Neural progenitor cell (in vitro differentiated cells): ENCODE results near the gene TTYH3. TPM values are rescaled to one million over a fixed set of nuclear protein-coding genes. Genes with fewer than 3 reads are reported as not detected.
"Not testable (repeated sequence)": the region's sequence is repeated elsewhere in the genome, so short reads cannot be mapped to it uniquely, and the experiment has no call there.

Experiments
- DNase-seq: peaks from one replicate; pipeline ENCODE4 v3.0.0-alpha.2; 2016; ENCODE audit warnings: low spot score
- H2AFZ ChIP-seq: fragments of 200-600 bp; sonication (generic); replicated peaks from 2 replicates; pipeline ENCODE4 v1.6.1; 2016; ENCODE audit warnings: antibody characterized with exemption
- H3F3A ChIP-seq: fragments of 200-600 bp; sonication (generic); 2 replicates; pipeline ENCODE4 v1.6.1; 2016; ENCODE audit warnings: antibody characterized with exemption, low read depth
- H3K27ac ChIP-seq: fragments of 200-600 bp; sonication (generic); 2 replicates; pipeline ENCODE4 v1.5.1; 2016; ENCODE audit warnings: mild to moderate bottlenecking
- H3K27me3 ChIP-seq: fragments of 200-600 bp; sonication (generic); 2 replicates; pipeline ENCODE4 v1.6.1; 2016; ENCODE audit warnings: mild to moderate bottlenecking, moderate library complexity
- H3K36me3 ChIP-seq: fragments of 200-600 bp; sonication (generic); 2 replicates; pipeline ENCODE4 v1.5.1; 2016
- H3K4me1 ChIP-seq: fragments of 200-600 bp; sonication (generic); 2 replicates; pipeline ENCODE4 v1.6.1; 2016; ENCODE audit warnings: mixed run types
- H3K4me2 ChIP-seq: fragments of 200-600 bp; sonication (generic); 2 replicates; pipeline ENCODE4 v1.6.1; 2016
- H3K4me3 ChIP-seq: fragments of 200-600 bp; sonication (generic); 2 replicates; pipeline ENCODE4 v1.5.1; 2016
- H3K79me2 ChIP-seq: fragments of 200-600 bp; sonication (generic); 2 replicates; pipeline ENCODE4 v1.6.1; 2016; ENCODE audit warnings: low read depth
- H3K9ac ChIP-seq: fragments of 200-600 bp; sonication (generic); 2 replicates; pipeline ENCODE4 v1.6.1; 2016
- H3K9me3 ChIP-seq: fragments of 200-600 bp; sonication (generic); 2 replicates; pipeline ENCODE4 v1.5.1; 2016; ENCODE audit warnings: low read depth
- H4K20me1 ChIP-seq: fragments of 200-600 bp; sonication (generic); 2 replicates; pipeline ENCODE4 v1.6.1; 2016; ENCODE audit warnings: low read depth
- H3K27ac Mint-ChIP-seq: 3 replicates; pipeline ENCODE4 v1.8.0; 2021; ENCODE audit warnings: mixed read lengths
- H3K27me3 Mint-ChIP-seq: 2 replicates; pipeline ENCODE4 v1.8.0; 2022; ENCODE audit warnings: low read depth, mild to moderate bottlenecking, inconsistent platforms, moderate library complexity, mixed read lengths; ENCODE audit not compliant: insufficient read depth
- H3K36me3 Mint-ChIP-seq: 3 replicates; pipeline ENCODE4 v1.8.0; 2021; ENCODE audit warnings: mixed read lengths
- H3K4me1 Mint-ChIP-seq: 3 replicates; pipeline ENCODE4 v1.8.0; 2021; ENCODE audit warnings: mixed read lengths
- H3K4me3 Mint-ChIP-seq: 3 replicates; pipeline ENCODE4 v1.8.0; 2021; ENCODE audit warnings: mild to moderate bottlenecking, moderate library complexity, mixed read lengths
- H3K9me3 Mint-ChIP-seq: 3 replicates; pipeline ENCODE4 v1.8.0; 2020; ENCODE audit warnings: mixed read lengths
- EZH2 ChIP-seq: fragments of 200-600 bp; sonication (generic); IDR thresholded peaks from 2 replicates; pipeline ENCODE4 v1.6.1; 2017; ENCODE audit warnings: antibody characterized with exemption, mild to moderate bottlenecking, moderate library complexity
- EZH2phosphoT487 ChIP-seq: fragments of 200-600 bp; sonication (generic); IDR thresholded peaks from 2 replicates; pipeline ENCODE4 v1.6.1; 2017; ENCODE audit warnings: antibody characterized with exemption
- total RNA-seq: library from RNA; depleted of rRNA; stranded (reverse); fragments of >200 nt; gene quantifications from 2 replicates; pipeline ENCODE4 v1.2.3, GENCODE V29; 2015; ENCODE audit warnings: low replicate concordance
- TF ChIP-seq, protein P1 (sequence below): fragments of 200-600 bp; sonication (generic); IDR thresholded peaks from 2 replicates; pipeline ENCODE4 v1.5.1; 2017; ENCODE audit warnings: antibody characterized with exemption, mild to moderate bottlenecking

TTYH3 gene
- total RNA-seq, 1 donor from 2014 or later: 13.2 TPM

DNA sequence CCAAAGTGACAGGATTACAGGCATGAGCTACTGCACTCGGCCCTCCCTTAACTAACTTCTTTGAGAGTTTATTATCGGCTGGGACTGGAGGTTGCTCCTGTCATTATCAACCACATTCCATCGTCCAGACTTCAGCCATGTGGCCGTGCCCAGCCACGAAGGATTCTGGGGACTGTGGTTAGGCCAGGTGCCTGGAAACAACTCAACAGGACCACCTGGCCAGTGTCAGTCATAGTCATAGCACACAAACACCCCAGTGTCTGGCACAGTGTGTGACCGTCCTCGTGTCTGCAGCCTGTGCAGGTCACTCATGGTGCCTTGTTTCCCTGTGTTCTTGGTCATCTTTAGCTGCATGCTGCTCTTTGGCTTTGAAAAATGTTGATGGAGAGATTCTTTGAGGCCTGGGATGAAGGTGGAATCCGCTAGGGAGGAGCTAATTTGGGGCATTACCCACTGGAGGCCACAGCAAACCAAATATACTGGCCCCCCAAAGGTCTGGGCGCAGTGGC lies 43.5 kb downstream of the TTYH3 start:
- peaks cover 4% of the 10 kb centered on the region for H3K36me3 Mint-ChIP-seq

DNA sequence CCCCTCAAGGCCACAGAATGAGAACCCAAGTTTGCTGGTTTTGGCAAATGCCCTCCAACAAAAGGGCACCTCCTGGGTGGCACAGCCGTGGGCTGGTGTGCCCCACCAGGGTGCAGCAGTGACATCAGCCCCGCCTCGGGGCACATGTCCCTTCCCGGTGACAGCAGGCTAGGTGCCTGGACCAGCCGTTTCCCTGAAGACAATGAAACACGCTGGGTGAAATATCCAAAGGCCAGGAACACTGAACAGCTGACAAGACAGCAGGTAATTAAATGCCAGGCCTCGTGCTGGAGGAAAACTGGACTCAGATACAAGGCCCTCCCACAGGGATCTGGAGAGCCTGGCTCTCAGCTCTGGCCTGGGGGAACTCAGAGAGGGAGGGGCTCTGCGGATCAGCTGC lies 44.8 kb downstream of the TTYH3 start:
- not testable (repeated sequence) for H3K27me3 Mint-ChIP-seq, H3K9me3 Mint-ChIP-seq, H3K27ac ChIP-seq, DNase-seq, H3K4me3 ChIP-seq, H3K27me3 ChIP-seq, H3K9me3 ChIP-seq, H3K27ac Mint-ChIP-seq, H3K4me3 Mint-ChIP-seq, H2AFZ ChIP-seq, H3K36me3 Mint-ChIP-seq, H3K4me2 ChIP-seq, H4K20me1 ChIP-seq, H3K79me2 ChIP-seq, H3K9ac ChIP-seq, H3K4me1 ChIP-seq, H3K4me1 Mint-ChIP-seq, H3F3A ChIP-seq, H3K36me3 ChIP-seq

More for the DNA sequence above, 43.5 kb downstream of the TTYH3 start:
- Histone ChIP-seq H4K20me1 (no peaks in the 10 kb centered on the region), H3K9ac (no peak overlapping the region), H3K4me1 (no peaks in the 10 kb centered on the region), H3K36me3 (no peaks in the 10 kb centered on the region), H3K27me3 (peaks cover 5% of the 10 kb centered on the region), H3K9me3 (no peaks in the 10 kb centered on the region), H2AFZ (no peak overlapping the region), H3K4me2 (no peak overlapping the region), H3K4me3 (no peak overlapping the region), H3F3A (no peaks in the 10 kb centered on the region), H3K27ac (no peak overlapping the region), H3K79me2 (no peaks in the 10 kb centered on the region)
- Mint-ChIP-seq H3K4me3 (no peak overlapping the region), H3K4me1 (peaks cover 7% of the 10 kb centered on the region), H3K9me3 (peaks cover 10% of the 10 kb centered on the region), H3K27me3 (peaks cover 6% of the 10 kb centered on the region), H3K27ac (no peak overlapping the region)
- TF ChIP-seq EZH2phosphoT487: no peak
- no peak for TF ChIP-seq EZH2
- TF ChIP-seq, protein P1, sequence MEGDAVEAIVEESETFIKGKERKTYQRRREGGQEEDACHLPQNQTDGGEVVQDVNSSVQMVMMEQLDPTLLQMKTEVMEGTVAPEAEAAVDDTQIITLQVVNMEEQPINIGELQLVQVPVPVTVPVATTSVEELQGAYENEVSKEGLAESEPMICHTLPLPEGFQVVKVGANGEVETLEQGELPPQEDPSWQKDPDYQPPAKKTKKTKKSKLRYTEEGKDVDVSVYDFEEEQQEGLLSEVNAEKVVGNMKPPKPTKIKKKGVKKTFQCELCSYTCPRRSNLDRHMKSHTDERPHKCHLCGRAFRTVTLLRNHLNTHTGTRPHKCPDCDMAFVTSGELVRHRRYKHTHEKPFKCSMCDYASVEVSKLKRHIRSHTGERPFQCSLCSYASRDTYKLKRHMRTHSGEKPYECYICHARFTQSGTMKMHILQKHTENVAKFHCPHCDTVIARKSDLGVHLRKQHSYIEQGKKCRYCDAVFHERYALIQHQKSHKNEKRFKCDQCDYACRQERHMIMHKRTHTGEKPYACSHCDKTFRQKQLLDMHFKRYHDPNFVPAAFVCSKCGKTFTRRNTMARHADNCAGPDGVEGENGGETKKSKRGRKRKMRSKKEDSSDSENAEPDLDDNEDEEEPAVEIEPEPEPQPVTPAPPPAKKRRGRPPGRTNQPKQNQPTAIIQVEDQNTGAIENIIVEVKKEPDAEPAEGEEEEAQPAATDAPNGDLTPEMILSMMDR: no peak
- DNase-seq: no peak

DNA sequence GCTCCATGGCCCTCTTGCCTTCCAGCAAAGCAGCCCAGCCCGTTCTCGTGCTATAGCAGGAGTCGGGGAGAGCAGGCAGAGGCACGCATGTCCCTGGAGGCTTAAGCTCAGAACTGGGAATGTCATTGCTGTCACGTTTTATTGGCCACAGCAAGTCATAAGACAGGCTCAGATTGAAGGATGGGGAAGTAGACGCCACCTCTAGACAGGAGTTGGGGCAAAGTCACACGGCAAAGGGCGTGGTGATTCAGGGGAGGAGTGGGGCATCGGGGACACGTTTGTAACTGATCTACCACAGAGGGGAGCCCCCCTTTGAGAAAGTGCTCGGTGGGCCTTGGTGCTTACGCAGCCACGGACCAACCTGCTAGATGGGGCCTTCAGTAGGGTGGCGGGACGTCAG lies 46.7 kb downstream of the TTYH3 start:
- peaks cover 10% of the 10 kb centered on the region for H3K4me1 Mint-ChIP-seq
- H3K4me2 ChIP-seq, DNase-seq, H3K9ac ChIP-seq, H2AFZ ChIP-seq, H3K4me3 ChIP-seq, H3K27me3 Mint-ChIP-seq, H3K9me3 ChIP-seq, H3K4me1 ChIP-seq, H3K36me3 Mint-ChIP-seq, H3K79me2 ChIP-seq, H3F3A ChIP-seq, H3K36me3 ChIP-seq, H4K20me1 ChIP-seq, H3K9me3 Mint-ChIP-seq, H3K27ac ChIP-seq, H3K27me3 ChIP-seq, H3K4me3 Mint-ChIP-seq: not testable (repeated sequence)
- peak overlapping the region; percentile 63 for H3K27ac Mint-ChIP-seq

DNA sequence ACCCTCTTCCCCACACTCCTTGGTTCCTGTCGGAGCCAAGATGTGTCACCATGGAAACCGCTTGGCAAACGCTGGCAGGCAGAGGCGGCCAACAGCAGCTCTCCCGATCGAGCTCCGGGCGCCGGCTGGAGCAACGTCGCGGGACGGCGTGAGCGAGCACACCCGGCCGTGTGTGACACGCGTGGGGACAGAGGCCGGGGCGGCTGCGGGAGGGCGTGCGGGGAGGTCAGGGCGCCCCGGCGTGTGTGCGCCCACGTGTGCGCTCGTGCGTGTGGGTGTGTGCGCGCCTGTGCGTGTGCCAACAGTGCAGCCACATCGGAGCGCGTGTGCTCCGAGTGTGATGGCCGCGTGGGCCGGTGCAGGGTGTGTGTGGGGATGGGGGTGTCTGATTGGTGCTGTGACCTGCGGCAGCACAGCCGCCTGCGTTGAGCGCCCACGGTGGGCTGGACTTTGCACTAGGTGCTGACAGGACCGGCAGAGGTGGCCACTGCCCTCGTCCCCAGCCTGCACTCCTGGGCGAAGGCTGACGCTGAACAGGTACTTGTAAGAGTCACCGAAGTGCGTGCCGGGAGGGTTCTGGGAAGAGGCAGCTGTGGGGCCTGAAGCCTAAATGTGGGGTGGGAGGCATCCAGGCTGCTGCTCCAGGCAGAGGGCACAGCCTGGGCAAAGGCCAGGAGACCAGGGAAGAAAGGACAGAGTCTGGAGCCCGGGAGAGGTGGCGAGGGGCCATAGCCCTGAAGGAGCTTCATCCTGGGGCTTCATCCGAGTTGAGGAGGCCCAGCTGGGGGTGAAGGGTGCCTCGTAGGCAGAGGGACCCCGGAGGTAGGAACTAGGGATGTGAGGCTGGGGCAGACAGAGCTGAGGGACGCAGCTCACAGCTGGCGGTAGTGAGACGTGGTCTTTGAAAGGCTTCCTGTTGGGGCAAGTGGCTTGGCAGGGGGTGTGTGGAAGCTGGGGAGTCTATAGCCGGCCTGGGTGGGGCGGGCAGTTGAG lies 47.6 kb downstream of the TTYH3 start:
- not testable (repeated sequence) for H3K9ac ChIP-seq, H3K36me3 Mint-ChIP-seq, H3K27me3 ChIP-seq, H2AFZ ChIP-seq, DNase-seq, H3K9me3 Mint-ChIP-seq, H4K20me1 ChIP-seq, H3K27me3 Mint-ChIP-seq, H3K9me3 ChIP-seq, H3K4me1 ChIP-seq, H3F3A ChIP-seq, H3K4me3 ChIP-seq, H3K27ac ChIP-seq, H3K4me2 ChIP-seq, H3K36me3 ChIP-seq, H3K79me2 ChIP-seq
- Mint-ChIP-seq H3K27ac (peak overlapping the region; percentile 34), H3K4me1 (peaks cover 10% of the 10 kb centered on the region), H3K4me3 (peak overlapping the region; percentile 17)
